Hematopoietic multipotent progenitor cell treated with erythropoietin and hydrocortisone succinate and interleukin-3 and kit ligand, for 6 days (in vitro differentiated cells): Measurements from ENCODE around the gene CYP1A2.
"Not testable (repeated sequence)": the region's sequence is repeated elsewhere in the genome, so short reads cannot be mapped to it uniquely, and the experiment has no call there.

Experiments used
- DNase-seq: peaks from one replicate; pipeline ENCODE4 v3.0.0-alpha.2; 2015

CYP1A2 gene

GRCh38 chr15:74777769-74778598, 29.3 kb downstream of the CYP1A2 start:
- no peak for DNase-seq

GRCh38 chr15:74778599-74778970, 29.9 kb downstream of the CYP1A2 start:
- DNase-seq = no peak

GRCh38 chr15:74779162-74779648, 30.6 kb downstream of the CYP1A2 start:
- DNase-seq = no peak

- DNase-seq = peak; percentile 75
Measured at GRCh38 chr15:74780523-74781430, 32.1 kb downstream of the CYP1A2 start.

GRCh38 chr15:74781431-74782258, 33.0 kb downstream of the CYP1A2 start, which contains the start of gene CSK:
CSK (plus strand) TSS chr15:74782080; CDS start chr15:74798298, 16,218 bp downstream.
- DNase-seq = peak; percentile 84

DNA sequence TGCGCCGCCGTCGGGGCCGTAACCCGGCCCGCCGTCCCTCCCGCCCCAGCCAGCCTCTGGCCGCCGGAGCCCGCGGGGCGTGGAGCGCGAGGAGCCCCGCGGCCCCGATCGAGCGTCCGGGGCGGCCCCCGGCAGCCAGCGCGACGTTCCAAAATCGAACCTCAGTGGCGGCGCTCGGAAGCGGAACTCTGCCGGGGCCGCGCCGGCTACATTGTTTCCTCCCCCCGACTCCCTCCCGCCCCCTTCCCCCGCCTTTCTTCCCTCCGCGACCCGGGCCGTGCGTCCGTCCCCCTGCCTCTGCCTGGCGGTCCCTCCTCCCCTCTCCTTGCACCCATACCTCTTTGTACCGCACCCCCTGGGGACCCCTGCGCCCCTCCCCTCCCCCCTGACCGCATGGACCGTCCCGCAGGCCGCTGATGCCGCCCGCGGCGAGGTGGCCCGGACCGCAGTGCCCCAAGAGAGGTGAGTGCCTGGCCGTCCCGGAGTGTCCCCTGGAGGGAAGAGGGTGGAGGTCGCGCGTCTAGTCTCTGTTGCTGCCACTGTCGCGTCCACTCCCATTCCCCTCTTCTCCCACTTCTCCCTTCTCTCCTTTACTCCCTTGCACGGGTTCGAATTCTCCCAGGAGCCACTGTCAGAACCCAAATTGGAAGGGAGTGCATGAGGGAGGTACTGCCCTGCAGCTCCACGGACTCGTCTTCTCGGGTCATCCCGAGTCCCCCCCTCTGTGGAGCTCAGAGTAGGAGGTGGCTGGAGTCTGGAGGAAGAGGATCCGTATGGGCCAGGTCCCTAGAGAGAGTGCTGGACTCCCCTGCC, 33.8 kb downstream of the CYP1A2 start:
- peak; percentile 68 for DNase-seq

- DNase-seq = peak; percentile 84
Measured at GRCh38 chr15:74783072-74783807, 34.6 kb downstream of the CYP1A2 start.

DNA sequence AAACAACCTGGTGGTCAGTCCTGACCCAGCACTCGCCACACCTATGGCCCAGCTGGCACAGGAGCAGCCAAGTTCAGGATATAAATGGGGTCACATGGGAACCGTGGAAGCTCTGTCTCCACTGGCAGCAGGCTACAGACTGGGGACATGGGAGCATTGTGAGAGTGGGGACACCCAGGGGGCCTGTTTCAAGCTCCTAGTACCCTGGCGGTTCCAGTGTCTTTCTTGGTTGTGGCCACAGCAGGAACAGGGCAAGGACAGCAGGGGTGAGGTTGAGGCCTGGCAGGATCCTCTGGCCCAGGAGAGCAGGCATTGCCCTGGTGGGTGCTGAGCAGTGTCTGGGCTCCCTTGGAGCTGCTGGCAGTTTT, 35.1 kb downstream of the CYP1A2 start:
- peak; percentile 29 for DNase-seq

GRCh38 chr15:74784426-74785193, 36.0 kb downstream of the CYP1A2 start:
- peak; percentile 49 for DNase-seq

DNA sequence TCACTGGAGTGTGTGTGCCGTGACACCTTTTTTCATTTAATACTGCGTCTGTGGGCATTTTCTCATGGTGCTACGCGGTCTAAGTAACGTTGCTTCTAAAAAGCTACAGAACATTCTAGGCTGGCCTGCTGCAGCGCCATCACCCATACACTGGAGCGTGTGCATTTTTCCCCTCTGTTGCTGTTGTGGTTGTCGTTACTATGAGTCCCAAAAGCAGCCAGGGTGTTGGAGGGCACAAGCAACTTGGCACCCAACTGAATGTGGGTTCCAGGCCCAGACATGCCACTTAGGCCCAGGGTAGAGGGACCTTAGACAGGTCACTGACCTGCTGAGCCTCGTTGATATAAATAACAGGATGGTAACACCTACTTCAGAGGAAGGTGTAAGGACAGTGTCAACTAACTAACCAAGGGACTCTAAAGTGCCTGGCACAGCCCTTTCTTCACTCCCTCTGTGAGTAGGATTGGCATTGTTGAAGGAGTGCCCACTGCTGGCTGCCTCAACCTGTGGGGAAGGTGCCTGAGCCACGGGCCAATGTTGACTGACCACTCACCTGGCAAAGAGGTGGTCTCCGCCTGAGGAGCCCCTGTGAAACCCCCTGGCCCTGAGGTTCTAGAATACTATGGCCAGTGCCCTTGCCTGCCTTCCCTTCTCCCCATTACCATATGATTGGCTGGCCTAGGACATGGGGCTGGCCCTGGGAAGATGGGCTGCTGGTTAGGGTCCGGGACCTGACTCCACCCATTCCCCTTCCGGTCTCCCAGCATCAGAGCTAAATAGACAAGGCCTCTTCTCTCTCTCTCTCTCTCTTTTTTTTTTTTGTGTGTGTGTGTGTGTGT, 36.8 kb downstream of the CYP1A2 start:
- peak; percentile 59 for DNase-seq

- DNase-seq = not testable (repeated sequence)
Measured at GRCh38 chr15:74786081-74786480, 37.4 kb downstream of the CYP1A2 start.

DNA sequence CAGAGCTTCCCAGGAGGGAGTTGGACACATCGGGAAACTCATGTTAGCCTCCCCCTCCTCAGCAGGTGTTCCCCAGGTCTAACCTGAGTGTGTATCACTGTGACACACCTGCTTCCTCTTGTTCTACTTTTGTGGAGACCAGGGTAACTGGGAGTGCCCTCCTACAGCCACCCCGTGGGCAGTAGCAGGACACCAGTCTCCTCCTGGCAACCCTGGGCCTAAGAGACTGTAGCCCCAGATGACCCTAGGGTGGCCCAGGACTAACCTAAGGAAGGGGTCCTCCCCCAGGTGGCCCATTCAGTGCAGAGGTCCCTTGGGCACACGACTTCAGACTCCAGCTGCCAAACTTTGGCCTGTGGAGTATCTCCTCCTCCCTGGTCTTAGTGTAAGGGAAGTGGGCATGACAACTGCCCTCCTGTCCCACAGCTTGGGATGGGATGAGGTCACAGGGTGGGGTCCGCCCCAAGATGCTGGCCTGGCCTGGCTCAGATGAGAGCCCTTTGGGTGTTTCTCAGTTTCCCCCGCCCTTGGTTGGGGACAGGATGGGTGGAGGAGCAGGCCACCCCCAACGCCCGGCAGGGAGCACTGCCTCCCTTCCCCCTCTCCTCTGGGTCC, 38.0 kb downstream of the CYP1A2 start:
- peak; percentile 60 for DNase-seq

DNA sequence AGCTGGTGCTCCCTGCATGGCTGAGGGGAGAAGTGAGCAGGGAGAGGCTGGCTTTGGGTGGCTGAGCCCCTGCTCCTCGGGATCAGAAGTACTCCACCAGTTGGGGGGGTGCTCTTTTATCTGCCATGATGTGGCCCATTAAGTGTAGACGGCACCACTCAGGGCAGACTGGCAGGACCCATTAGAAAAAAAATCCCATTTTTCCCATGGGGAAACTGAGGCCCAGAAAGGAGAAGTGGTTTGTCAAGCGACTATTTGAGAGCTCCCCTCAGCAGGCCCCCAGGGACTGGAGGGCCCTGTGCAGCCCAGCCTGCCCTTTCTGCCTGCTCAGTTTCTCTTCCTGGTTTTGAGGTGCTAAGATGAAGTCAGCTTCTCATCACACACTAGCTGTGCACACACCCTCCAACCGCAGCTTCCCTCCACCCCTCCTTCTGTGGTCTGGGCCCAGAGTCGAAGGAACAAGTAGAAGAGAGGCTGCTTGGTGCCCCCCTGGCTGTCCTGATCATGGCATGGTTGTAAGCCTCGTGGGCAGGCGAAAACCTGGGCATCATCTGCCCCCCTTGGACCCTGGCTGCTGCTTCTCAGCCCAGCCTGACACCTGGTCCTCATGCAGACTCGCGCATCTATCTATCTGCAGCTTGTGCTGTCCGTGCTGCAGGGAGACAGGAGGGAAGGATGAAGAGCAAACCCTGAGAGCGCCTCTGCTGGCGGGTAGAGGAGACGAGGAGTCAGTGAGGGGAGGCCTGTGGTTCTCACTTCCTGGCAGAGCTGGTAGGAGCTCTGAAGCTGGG, 38.8 kb downstream of the CYP1A2 start:
- DNase-seq = peak; percentile 97

DNA sequence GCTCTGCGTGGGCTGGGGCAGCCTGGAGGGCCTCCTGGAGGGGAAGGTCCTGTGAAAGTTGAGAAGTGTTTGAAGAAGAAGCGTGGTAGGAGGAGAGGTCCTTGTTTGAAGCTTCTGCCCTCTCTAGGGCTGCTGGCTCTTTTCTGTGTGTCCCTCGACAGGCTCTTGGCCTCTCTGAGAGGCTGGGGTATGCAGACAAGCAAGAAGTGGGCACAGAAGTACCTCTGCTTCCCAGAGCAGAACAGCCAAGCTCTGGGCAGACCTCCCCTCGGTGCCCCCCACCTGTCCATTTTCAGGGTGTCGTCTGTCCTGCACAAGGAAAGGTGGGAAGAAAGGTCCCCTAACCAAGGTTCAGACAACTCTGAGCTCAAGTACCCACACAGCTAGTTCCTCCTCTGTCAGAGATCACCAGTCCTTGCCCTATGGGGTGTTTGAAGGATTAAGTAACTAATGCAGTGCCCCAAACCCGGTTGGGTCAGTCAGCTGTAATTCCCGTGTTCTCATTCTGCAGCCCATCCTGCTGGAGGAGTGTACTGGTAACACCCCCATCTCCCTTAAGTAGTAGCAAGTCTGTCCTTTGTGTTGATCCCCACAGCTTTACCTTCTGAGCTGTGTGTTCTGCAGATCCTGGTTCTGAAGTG, 39.5 kb downstream of the CYP1A2 start:
- DNase-seq = peak; percentile 42

- peak; percentile 65 for DNase-seq
Measured at GRCh38 chr15:74788683-74789151, 40.1 kb downstream of the CYP1A2 start.

DNA sequence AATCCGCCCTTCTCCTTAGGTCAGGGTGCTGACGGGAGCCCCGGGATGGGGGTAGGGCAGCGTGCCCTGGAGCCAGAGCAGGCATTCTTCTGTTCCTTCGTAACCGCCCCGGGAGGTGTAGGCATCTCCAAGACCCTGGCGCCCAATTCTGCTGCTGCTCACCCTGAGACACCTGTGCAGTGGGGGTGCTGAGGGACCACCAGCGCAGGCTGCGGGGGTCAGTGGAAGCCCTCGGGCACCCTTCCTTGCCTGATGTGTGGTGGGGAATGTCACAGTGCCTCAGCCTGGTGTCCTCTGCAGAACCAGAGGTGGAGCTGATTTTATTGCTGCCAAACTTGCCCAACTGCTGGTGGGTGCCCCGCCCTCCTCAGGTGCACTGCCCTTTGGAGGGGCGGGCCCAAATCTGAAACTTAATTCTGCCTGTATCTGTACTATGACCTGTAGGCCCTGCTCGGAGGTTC, 40.6 kb downstream of the CYP1A2 start:
- DNase-seq = peak; percentile 48

GRCh38 chr15:74789741-74790079, 41.1 kb downstream of the CYP1A2 start:
- DNase-seq = no peak
